ENCODE results near the gene BID.
A peak's percentile ranks its signal among the peaks of the same experiment; 100 is the strongest.
"Not testable (repeated sequence)": the region's sequence is repeated elsewhere in the genome, so short reads cannot be mapped to it uniquely, and the experiment has no call there.

The BID gene

GRCh38 chr22:17710023-17710422 lies 64.2 kb downstream of the BID start:
- H3K36me3 ChIP-seq (ENCODE audit: control insufficient read depth in 2 of 2, insufficient read depth in 2 of 2, low read length in 2 of 2) = peaks cover 0 to 3% of the 10 kb centered on the region in 2 donors
- H3K27ac ChIP-seq (ENCODE audit: low read length) = no peak overlapping the region
- no peak overlapping the region for H3K4me3 ChIP-seq (ENCODE audit: low read length in 2 of 2)
- no peak overlapping the region for H3K9ac ChIP-seq (ENCODE audit: low read length in 2 of 2)
- peaks cover 5% of the 10 kb centered on the region for H3K4me1 ChIP-seq (ENCODE audit: control insufficient read depth, insufficient read depth, low read length)
- H3K9me3 ChIP-seq (ENCODE audit: control insufficient read depth in 2 of 2, low read length in 2 of 2) = no peaks in the 10 kb centered on the region
- H3K27me3 ChIP-seq (ENCODE audit: control insufficient read depth in 1 of 2, insufficient read depth in 2 of 2, low read length in 2 of 2) = no peaks in the 10 kb centered on the region

GRCh38 chr22:17707526-17707925 lies 66.7 kb downstream of the BID start:
- Histone ChIP-seq H3K27ac (ENCODE audit: low read length) (no peak overlapping the region), H3K4me3 (ENCODE audit: low read length in 2 of 2) (peak overlapping the region; percentile 67 to 68), H3K9me3 (ENCODE audit: control insufficient read depth in 2 of 2, low read length in 2 of 2) (no peaks in the 10 kb centered on the region), H3K4me1 (ENCODE audit: control insufficient read depth, insufficient read depth, low read length) (peaks cover 5% of the 10 kb centered on the region), H3K27me3 (ENCODE audit: control insufficient read depth in 1 of 2, insufficient read depth in 2 of 2, low read length in 2 of 2) (no peaks in the 10 kb centered on the region), H3K36me3 (ENCODE audit: control insufficient read depth in 2 of 2, insufficient read depth in 2 of 2, low read length in 2 of 2) (peaks cover 3 to 4% of the 10 kb centered on the region in 2 donors), H3K9ac (ENCODE audit: low read length in 2 of 2) (peak overlapping the region in 1 of 2 donors; percentile 67)

DNA sequence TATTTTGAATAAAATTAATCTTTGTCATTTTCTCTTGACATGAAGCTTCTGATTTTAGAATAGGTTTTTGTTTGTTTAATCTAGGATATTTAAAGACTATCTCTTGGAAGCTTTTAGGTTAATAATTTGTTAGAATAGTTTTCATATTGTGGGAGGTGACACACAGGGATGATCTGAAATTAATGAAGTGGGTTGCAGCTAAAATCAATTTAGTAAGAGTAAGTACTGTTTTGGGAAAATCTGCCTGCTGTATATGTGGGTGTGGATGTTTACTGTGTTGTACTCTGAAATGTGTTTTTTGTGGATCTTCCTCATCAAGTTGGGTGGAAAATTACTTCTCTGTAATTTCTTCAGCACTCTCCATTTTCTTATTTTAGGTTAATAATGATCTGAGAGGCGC lies 67.3 kb downstream of the BID start:
- H3K4me3 ChIP-seq (ENCODE audit: low read length in 2 of 2) = peak overlapping the region; percentile 67 to 68
- no peak overlapping the region for H3K27ac ChIP-seq (ENCODE audit: low read length)
- no peaks in the 10 kb centered on the region for H3K27me3 ChIP-seq (ENCODE audit: control insufficient read depth in 1 of 2, insufficient read depth in 2 of 2, low read length in 2 of 2)
- peaks cover 3 to 4% of the 10 kb centered on the region in 2 donors for H3K36me3 ChIP-seq (ENCODE audit: control insufficient read depth in 2 of 2, insufficient read depth in 2 of 2, low read length in 2 of 2)
- H3K9ac ChIP-seq (ENCODE audit: low read length in 2 of 2) = peak overlapping the region in 1 of 2 donors; percentile 67
- peaks cover 5% of the 10 kb centered on the region for H3K4me1 ChIP-seq (ENCODE audit: control insufficient read depth, insufficient read depth, low read length)
- no peaks in the 10 kb centered on the region for H3K9me3 ChIP-seq (ENCODE audit: control insufficient read depth in 2 of 2, low read length in 2 of 2)

DNA sequence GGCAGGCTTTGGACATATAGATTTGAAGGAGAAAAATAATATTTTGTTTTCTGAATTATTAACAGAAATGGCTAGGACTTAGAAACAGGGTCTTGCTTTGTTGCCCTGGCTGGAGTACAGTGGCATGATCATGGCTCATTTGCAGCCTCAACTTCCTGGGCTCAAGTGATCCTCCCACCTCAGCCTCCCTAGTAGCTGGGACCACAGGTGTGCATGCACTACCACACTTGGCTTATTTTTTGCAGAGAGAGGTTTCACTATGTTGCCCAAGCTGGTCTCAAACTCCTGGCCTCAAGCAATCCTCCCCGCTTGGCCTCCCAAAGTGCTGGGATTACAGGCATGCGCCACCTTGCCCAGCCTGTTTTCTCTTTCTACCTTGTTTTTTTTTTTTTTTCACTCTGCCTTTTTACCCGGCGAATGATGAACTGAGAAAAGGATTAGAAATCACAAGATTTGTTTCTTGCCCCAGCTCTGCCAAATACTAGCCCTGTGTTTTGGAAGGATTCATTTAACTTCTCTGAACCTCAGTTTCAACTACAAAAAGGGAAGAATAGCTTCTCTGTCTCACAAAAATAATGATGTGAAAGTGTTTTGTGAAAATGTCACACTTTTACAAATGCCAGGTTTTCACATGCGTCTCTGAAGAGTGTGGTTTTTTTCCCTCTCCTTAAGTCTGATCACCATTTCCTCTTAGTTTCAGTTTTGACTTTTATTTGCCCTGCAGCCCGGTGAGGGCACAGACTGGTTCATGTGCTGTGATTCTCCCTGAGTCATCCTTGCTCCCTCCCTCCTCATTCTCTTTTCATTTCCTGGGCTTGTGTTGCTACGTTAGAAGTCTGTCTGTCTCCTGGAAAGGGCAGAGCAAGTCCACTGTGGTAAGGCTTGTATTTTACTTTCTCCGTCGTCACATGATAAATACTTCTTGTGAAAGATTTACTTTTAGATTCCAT lies 68.0 kb downstream of the BID start:
- peak overlapping the region; percentile 67 to 68 for H3K4me3 ChIP-seq (ENCODE audit: low read length in 2 of 2)
- no peaks in the 10 kb centered on the region for H3K9me3 ChIP-seq (ENCODE audit: control insufficient read depth in 2 of 2, low read length in 2 of 2)
- peak overlapping the region; percentile 67 to 71 for H3K9ac ChIP-seq (ENCODE audit: low read length in 2 of 2)
- H3K27me3 ChIP-seq (ENCODE audit: control insufficient read depth in 1 of 2, insufficient read depth in 2 of 2, low read length in 2 of 2) = no peaks in the 10 kb centered on the region
- H3K27ac ChIP-seq (ENCODE audit: low read length) = peak overlapping the region; percentile 18
- H3K4me1 ChIP-seq (ENCODE audit: control insufficient read depth, insufficient read depth, low read length) = peaks cover 5% of the 10 kb centered on the region
- peaks cover 3 to 4% of the 10 kb centered on the region in 2 donors for H3K36me3 ChIP-seq (ENCODE audit: control insufficient read depth in 2 of 2, insufficient read depth in 2 of 2, low read length in 2 of 2)

DNA sequence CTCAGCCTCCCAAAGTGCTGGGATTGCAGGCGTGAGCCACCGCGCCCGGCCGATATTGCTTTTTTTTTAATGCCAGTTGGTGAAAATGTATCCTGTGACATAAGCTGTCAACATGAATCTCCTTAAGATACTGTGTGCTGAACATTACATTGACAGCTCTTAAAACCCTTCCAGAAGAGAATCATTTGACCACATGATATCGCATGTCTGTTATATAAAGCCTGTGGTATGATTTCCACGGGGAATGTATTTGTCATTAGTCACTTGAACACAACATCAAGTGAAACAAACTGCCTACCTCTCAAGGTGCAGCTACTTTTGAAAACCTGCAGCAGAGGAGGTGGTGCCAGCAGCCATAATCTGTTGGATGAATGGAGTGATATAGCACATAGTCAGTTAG lies 68.7 kb downstream of the BID start:
- Histone ChIP-seq H3K9ac (ENCODE audit: low read length in 2 of 2) (no peak overlapping the region), H3K4me3 (ENCODE audit: low read length in 2 of 2) (peak overlapping the region in 1 of 2 donors; percentile 67), H3K27me3 (ENCODE audit: control insufficient read depth in 1 of 2, insufficient read depth in 2 of 2, low read length in 2 of 2) (no peaks in the 10 kb centered on the region), H3K27ac (ENCODE audit: low read length) (no peak overlapping the region), H3K36me3 (ENCODE audit: control insufficient read depth in 2 of 2, insufficient read depth in 2 of 2, low read length in 2 of 2) (peaks cover 3 to 4% of the 10 kb centered on the region in 2 donors), H3K4me1 (ENCODE audit: control insufficient read depth, insufficient read depth, low read length) (peaks cover 5% of the 10 kb centered on the region), H3K9me3 (ENCODE audit: control insufficient read depth in 2 of 2, low read length in 2 of 2) (no peaks in the 10 kb centered on the region)

DNA sequence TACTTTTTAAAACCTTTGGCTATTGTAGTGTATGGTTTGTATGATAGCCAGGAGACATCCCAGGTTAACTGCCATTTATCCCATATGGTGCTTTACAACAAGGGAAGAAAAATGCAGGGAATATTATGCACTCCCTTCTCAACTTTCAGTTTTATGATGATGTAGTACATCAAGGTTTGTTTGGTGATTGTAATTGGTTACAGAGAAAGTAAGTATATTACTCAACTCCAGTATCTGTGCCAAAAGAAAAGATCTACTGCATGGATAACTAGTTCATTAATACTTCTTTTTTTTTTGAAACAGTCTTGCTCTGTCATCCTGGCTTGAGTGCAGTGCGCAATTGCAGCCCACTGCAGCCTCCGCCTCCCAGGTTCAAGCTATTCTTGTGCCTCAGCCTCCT lies 70.5 kb downstream of the BID start:
- no peaks in the 10 kb centered on the region for H3K9me3 ChIP-seq (ENCODE audit: control insufficient read depth in 2 of 2, low read length in 2 of 2)
- H3K4me1 ChIP-seq (ENCODE audit: control insufficient read depth, insufficient read depth, low read length) = peaks cover 5% of the 10 kb centered on the region
- H3K36me3 ChIP-seq (ENCODE audit: control insufficient read depth in 2 of 2, insufficient read depth in 2 of 2, low read length in 2 of 2) = peaks cover 3 to 4% of the 10 kb centered on the region in 2 donors
- no peaks in the 10 kb centered on the region for H3K27me3 ChIP-seq (ENCODE audit: control insufficient read depth in 1 of 2, insufficient read depth in 2 of 2, low read length in 2 of 2)
- no peak overlapping the region for H3K27ac ChIP-seq (ENCODE audit: low read length)
- H3K4me3 ChIP-seq (ENCODE audit: low read length in 2 of 2) = no peak overlapping the region
- H3K9ac ChIP-seq (ENCODE audit: low read length in 2 of 2) = no peak overlapping the region

- Histone ChIP-seq H3K27ac (ENCODE audit: low read length) (no peak overlapping the region), H3K4me1 (ENCODE audit: control insufficient read depth, insufficient read depth, low read length) (peaks cover 2% of the 10 kb centered on the region), H3K9ac (ENCODE audit: low read length in 2 of 2) (no peak overlapping the region), H3K36me3 (ENCODE audit: control insufficient read depth in 2 of 2, insufficient read depth in 2 of 2, low read length in 2 of 2) (peaks cover 3 to 4% of the 10 kb centered on the region in 2 donors), H3K27me3 (ENCODE audit: control insufficient read depth in 1 of 2, insufficient read depth in 2 of 2, low read length in 2 of 2) (no peaks in the 10 kb centered on the region), H3K4me3 (ENCODE audit: low read length in 2 of 2) (no peak overlapping the region), H3K9me3 (ENCODE audit: control insufficient read depth in 2 of 2, low read length in 2 of 2) (no peaks in the 10 kb centered on the region)
Measured at GRCh38 chr22:17700778-17701177, 73.5 kb downstream of the BID start.

DNA sequence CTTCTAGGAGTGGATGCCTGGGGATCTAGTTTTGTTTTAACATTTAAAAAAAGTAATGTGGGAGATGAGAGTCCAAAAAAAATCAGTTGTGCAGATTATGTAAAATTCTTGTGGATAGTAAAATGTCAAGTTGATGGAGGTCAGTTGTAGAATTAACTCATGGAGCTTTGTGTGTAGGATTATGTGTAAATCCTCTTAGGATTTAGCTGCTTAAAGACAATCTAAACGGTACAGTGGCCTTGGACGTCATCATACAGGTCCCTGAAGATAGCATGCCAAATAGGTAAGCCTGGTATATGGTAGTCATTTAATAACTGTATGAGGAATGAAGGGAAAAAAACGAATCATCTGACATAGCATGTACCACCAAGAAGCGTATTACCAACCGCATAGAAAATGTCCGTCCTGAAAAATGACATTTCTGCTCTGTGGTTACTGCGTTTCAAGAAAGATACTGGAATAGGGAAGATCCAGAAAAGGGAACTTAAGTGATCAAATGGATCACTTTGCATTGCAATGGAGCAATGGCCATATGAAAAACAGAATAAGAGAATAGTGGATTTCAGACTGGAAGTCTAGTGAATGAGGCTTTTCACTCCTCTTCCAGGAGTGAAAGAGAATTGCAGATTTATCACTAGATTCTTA lies 74.5 kb downstream of the BID start:
- Histone ChIP-seq H3K4me3 (ENCODE audit: low read length in 2 of 2) (no peak overlapping the region), H3K27ac (ENCODE audit: low read length) (no peak overlapping the region)

DNA sequence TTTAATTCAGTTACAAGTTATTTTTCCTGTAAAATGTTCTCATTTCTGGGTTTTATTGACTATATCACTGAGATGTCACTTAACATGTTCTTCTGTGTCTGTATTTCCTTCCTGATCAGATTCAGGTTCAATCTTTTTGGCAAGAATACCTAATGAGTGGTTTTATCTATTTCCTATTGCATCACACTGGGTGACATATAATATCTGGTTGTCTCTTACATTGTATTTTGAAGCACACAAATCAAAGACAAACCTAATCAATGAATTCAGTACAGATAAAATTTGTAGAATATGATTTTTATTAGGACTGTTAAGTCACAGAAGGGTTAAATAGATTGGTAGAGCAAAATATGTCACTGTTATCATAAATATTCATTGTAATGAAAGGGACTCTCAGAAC lies 75.3 kb downstream of the BID start:
- H3K27me3 ChIP-seq (ENCODE audit: control insufficient read depth in 1 of 2, insufficient read depth in 2 of 2, low read length in 2 of 2) = no peaks in the 10 kb centered on the region
- H3K36me3 ChIP-seq (ENCODE audit: control insufficient read depth in 2 of 2, insufficient read depth in 2 of 2, low read length in 2 of 2) = peaks cover 2 to 4% of the 10 kb centered on the region in 2 donors
- H3K9ac ChIP-seq (ENCODE audit: low read length in 2 of 2) = no peak overlapping the region
- H3K9me3 ChIP-seq (ENCODE audit: control insufficient read depth in 2 of 2, low read length in 2 of 2) = no peaks in the 10 kb centered on the region
- H3K27ac ChIP-seq (ENCODE audit: low read length) = no peak overlapping the region
- no peaks in the 10 kb centered on the region for H3K4me1 ChIP-seq (ENCODE audit: control insufficient read depth, insufficient read depth, low read length)
- H3K4me3 ChIP-seq (ENCODE audit: low read length in 2 of 2) = no peak overlapping the region

More for the DNA sequence above, 74.5 kb downstream of the BID start:
- no peak overlapping the region for H3K9ac ChIP-seq (ENCODE audit: low read length in 2 of 2)
- H3K27me3 ChIP-seq (ENCODE audit: control insufficient read depth in 1 of 2, insufficient read depth in 2 of 2, low read length in 2 of 2) = no peaks in the 10 kb centered on the region
- H3K36me3 ChIP-seq (ENCODE audit: control insufficient read depth in 2 of 2, insufficient read depth in 2 of 2, low read length in 2 of 2) = peaks cover under 1 to 4% of the 10 kb centered on the region in 2 donors
- H3K4me1 ChIP-seq (ENCODE audit: control insufficient read depth, insufficient read depth, low read length) = no peaks in the 10 kb centered on the region
- H3K9me3 ChIP-seq (ENCODE audit: control insufficient read depth in 2 of 2, low read length in 2 of 2) = no peaks in the 10 kb centered on the region

DNA sequence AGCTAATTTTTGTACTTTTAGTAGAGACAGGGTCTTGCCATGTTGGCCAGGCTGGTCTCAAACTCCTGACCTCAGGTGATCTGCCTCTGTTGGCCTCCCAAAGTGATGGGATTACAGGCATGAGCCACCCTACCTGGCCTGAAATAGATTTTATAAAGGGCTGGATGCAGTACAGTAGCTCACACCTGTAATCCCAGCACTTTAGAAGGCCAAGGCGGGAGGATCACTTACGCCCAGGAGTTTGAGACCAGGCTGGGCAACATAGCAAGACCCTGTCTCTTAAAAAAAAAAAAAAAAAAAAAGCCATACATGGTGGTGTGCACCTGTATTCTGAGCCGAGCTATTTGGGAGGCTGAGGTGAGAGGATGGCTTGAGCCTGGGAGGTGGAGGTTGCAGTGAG lies 76.0 kb downstream of the BID start:
- H3K4me3 ChIP-seq (ENCODE audit: low read length in 2 of 2); H3K27ac ChIP-seq (ENCODE audit: low read length); H3K9me3 ChIP-seq (ENCODE audit: control insufficient read depth in 2 of 2, low read length in 2 of 2); H3K36me3 ChIP-seq (ENCODE audit: control insufficient read depth in 2 of 2, insufficient read depth in 2 of 2, low read length in 2 of 2); H3K4me1 ChIP-seq (ENCODE audit: control insufficient read depth, insufficient read depth, low read length); H3K9ac ChIP-seq (ENCODE audit: low read length in 2 of 2); H3K27me3 ChIP-seq (ENCODE audit: control insufficient read depth in 1 of 2, insufficient read depth in 2 of 2, low read length in 2 of 2): not testable (repeated sequence)

- H3K9me3 ChIP-seq (ENCODE audit: control insufficient read depth in 2 of 2, low read length in 2 of 2) = not testable (repeated sequence)
Measured at GRCh38 chr22:17697196-17697595, 77.1 kb downstream of the BID start.

More at GRCh38 chr22:17697196-17697595, 77.1 kb downstream of the BID start:
- not testable (repeated sequence) for H3K4me1 ChIP-seq (ENCODE audit: control insufficient read depth, insufficient read depth, low read length); H3K9ac ChIP-seq (ENCODE audit: low read length in 2 of 2); H3K27ac ChIP-seq (ENCODE audit: low read length); H3K36me3 ChIP-seq (ENCODE audit: control insufficient read depth in 2 of 2, insufficient read depth in 2 of 2, low read length in 2 of 2); H3K27me3 ChIP-seq (ENCODE audit: control insufficient read depth in 1 of 2, insufficient read depth in 2 of 2, low read length in 2 of 2); H3K4me3 ChIP-seq (ENCODE audit: low read length in 2 of 2)
